ENCODE measurements around the gene AGPAT3.

Gene AGPAT3

GRCh38 chr21:43864313-43864961 is 586 bp upstream of the AGPAT3 start:
- peak; percentile 58 for DNase-seq (ENCODE audit: low spot score)

DNA sequence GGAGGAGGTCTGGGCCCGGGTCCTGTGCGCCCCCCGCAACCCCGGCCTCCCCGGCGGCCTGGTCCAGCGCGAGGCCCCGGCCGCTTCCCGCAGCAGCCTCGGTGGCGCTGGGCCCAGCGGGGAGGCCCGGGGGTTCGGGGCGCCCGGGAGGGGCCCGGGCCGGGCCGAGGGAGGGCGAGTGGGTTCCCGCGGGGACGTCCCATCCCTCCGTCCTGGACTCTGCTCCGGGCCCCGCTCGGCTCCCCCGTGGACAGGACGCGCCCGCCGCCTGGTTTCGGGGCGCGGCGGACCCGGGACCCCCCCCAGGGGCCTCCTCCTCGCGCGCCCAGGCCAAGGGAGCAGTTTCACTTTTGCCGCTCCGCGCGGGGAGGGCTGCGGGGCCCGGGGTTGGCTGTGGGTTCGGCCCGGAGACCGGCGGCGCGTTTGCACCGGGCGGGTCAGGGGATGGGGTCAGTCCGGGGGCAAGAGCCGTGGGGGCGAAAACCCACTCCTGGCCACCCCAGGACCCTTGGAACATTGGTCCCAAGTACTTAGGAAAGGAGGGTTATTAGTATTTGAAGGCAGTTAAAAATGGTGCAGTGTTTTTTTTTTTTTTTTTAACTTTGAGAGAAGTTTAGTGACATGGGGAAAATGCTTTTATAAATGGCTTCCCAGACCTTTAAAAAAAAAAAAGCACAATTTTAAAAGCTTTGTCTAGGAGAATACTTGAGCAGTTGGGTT is 677 bp downstream of the AGPAT3 start:
- DNase-seq (ENCODE audit: low spot score), result peak; percentile 66

DNA sequence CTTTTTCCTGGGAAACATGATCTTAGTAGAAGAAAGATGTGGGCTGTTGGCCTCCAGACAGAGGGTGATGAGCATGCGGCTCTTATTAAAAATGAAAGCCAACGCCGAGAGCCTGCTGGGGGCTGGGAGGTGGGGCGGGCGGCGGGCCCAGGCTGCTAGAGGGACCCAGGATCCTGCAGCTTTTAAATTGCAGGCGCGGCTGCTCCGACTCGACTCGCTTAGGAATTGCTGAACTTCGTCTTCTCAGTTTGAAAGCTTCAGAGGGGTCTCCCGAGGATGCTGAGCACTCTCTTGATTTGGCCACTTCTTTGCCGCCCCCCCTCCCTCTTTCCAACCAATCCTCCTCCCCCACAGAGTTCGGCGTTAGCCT is 1.2 kb downstream of the AGPAT3 start:
- DNase-seq (ENCODE audit: low spot score), result peak; percentile 66

- DNase-seq (ENCODE audit: low spot score), result peak; percentile 58
These were observed 1.8 kb downstream of the AGPAT3 start for GRCh38 chr21:43866659-43867331.

DNA sequence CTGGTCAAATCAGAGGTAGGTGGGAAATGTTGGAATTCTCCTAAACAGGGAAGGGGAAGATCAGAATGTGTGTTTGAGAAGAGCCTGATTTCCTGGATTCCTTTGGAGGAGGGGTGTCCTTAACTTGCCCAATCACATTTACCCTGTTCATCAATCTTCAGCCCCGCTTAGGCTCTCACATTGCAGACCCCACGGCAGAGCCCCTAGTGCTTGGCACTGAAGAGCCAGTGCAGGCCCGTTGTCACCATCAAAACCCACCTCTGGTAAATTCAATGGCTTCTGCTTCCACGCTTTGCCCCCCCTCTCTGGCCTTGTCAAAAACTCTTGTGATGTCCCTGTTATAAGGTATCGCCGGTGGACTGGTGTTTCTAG is 2.3 kb downstream of the AGPAT3 start:
- DNase-seq (ENCODE audit: low spot score), result no peak

- DNase-seq (ENCODE audit: low spot score), result no peak
These were observed 2.9 kb downstream of the AGPAT3 start for GRCh38 chr21:43867948-43868347.

GRCh38 chr21:43868461-43868860 is 3.4 kb downstream of the AGPAT3 start:
- DNase-seq (ENCODE audit: low spot score), result no peak

- DNase-seq (ENCODE audit: low spot score), result no peak
These were observed 4.7 kb downstream of the AGPAT3 start for GRCh38 chr21:43869486-43870325.

DNA sequence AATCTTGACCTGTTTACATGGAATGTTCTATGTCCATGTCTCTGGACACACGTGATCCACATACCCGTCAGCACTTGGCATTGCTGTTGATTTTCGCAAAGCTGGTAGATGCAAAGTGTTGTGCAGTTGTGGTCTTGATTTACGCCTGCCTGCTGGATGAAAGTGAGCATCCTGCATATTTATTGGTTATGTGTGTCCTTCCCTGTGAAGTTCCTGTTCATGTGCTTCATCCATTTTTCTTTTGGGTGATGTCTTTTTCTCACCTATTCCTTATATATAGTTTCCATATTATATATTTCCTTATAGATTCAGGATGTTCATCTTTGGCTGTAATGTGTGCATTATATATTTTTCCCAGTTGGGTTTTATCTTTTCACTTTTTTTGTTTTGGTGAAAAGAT is 6.5 kb downstream of the AGPAT3 start:
- no peak for DNase-seq (ENCODE audit: low spot score)

GRCh38 chr21:43872531-43873197 is 7.6 kb downstream of the AGPAT3 start:
- no peak for DNase-seq (ENCODE audit: low spot score)

DNA sequence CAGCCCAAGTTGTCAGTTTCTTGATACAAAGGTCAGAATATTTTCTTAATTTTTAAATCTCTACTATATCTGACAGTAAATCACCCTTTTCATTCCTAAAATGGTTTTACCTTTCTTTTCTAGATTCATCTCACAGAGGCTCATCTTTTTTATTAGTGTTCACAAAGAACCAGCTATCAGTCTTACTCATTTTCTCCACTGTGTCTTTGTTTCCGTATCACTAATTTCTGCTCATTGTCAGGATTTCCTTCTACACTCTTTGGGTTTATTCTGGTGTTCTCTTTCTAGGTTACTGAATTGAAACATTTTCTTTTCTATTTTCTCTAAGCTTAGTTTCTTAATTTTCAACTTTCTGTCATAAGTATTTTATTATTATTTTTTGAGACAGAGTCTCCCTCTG is 8.7 kb downstream of the AGPAT3 start:
- no peak for DNase-seq (ENCODE audit: low spot score)

DNA sequence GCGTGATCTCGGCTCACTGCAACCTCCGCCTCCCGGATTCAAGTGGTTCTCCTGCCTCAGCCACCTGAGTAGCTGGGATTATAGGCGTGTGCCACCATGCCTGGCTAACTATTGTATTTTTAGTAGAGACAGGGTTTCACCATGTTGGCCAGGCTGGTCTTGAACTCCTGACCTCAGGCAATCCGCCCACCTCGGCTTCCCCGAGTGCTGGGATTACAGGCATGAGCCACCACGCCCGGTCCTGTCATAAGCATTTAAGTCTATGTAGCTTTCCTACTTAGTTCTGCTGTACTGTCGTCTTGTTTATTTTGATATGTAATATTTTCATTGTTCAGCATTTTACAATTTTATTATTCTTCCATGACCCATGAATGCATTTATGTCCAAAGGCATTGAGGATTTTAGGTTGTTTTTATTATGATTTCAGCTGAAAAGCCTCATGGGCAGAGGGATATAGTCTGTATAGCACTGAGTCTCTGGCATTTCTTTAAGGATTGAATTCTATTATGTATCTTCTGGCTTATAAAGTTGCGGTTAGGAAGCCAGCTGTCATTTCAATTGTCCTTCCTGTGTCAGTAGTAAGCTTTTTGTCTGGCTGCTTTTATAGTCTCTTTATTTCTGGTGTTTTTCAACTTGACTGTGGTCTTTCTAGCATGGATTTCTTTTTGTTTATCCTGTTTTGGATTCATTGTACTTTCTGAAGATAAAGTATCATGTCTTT is 9.2 kb downstream of the AGPAT3 start:
- DNase-seq (ENCODE audit: low spot score), result no peak

DNA sequence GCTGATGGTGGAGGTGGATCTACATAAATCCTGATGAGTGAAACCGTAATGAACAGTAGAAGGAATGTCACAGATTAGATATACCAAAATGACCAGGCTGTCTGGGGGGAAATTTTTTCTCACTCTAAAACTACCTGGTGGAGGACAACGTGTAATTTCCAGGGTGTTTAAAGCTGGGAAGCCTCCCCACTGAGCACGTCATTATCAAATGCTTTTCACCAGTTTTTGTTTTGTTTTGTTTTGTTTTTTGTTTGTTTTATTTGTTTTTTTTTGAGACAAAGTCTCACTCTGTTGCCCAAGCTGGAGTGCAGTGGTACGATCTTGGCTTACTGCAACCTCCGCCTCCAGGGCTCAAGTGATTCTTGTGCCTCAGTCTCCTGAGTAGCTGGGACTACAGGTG is 11.6 kb downstream of the AGPAT3 start:
- DNase-seq (ENCODE audit: low spot score), result no peak

DNA sequence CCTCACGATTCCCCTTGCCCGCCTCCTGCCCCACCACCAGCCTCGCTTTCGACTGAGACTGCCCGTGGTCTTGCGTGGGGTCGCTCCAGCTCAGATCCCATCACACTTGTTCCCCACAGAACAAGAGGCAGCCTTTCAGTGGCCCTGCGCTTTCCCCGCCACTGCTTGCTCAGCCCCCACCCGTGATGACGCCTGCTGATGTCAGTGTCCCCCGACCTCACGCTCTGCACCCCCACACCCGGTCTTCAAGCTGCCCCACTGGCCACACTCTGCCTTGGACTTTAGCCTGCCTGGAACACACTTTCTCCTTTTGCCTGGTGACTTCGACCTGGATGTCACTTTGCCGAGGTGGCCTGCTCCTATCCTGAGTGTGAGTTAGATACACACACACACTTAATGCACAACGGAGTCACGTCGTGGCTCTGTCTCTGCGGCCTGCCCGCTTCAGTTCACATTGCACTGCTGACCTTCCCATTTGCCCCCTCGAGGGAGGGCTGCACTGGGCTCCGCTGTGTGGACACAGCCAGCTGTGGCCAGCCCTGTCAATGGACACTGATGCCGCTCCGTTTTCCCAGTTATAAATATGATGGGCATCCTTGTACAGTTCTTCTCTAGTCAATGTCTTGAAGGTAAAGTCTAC is 13.0 kb downstream of the AGPAT3 start:
- no peak for DNase-seq (ENCODE audit: low spot score)

DNA sequence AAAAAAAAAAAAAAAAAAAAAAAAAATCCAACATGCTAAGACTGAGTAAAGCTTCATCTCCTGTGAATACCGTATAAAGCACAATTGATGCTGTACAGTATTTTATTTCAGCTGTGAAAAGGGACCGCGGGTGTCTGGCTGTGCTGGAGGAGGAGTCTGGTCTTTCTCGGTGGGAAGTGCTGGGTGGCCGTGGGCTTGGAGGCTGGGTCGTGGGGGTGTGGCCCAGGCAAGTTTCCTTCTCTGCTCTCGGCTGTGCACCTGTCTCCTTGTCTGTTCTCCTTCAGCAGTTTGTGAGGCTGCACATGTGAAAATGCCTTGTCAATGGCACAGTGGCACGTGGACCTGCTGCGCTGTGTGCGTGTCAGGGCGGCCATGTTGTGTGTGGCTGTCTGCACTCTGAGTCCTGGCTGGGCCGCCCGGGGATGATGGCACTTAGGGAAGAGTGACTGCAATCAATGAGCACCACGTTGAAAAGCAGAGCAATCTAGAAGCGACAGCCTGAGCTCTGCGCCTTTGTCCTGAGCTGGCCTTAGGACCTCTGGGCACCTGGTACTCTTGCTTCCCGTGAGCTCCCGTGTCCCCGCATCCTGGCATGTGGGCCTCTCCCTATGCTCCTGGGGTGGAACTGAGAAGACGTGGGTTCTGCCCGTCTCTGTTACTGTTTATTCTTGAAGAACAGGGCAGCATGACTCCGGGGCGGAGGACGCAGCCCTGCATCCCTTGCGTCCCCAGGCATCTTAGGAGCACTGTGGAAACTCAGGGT is 14.5 kb downstream of the AGPAT3 start:
- no peak for DNase-seq (ENCODE audit: low spot score)

DNA sequence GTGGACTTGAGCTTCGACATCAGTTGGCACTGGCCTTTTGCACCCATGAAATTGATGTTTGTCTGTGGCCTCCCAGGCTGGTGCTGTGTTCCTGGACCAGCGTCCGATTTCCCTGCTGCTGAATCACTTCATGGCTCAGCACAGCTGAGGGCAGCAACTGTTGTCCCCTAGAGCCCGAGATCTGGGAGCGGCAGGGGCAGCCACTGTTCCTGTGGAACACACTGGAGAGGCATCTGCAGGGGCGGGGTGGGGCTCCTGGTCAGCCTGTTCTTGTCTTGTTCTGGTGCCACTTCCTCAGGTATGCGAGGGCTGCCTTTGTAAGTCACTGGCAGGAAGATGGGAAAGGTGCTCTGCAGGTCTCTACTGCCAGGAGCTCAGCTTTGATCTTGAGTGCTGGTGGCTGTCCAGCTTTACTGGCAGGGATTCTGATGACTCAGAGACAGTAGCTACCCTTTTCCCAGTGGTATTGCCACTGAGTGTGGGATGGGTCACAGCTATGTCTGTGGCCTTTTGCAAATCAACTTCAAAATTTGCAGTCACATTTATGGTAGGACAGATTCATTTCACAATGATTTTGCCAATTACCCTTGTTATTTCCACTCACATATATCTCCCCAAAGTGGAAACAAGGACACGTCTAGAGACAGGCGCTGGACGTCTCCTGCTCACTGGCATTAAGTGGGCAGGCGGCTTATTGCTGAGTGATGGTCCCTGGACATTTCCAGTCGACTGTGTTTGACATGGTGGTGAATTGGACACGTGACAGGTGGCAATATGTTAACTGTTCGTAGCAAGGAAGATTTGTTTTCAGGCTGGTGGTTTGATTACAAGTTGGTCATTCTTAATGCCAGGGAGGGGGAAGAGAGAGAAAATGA is 15.3 kb downstream of the AGPAT3 start:
- no peak for DNase-seq (ENCODE audit: low spot score)

GRCh38 chr21:43881283-43881682 is 16.3 kb downstream of the AGPAT3 start:
- no peak for DNase-seq (ENCODE audit: low spot score)

- no peak for DNase-seq (ENCODE audit: low spot score)
These were observed 16.9 kb downstream of the AGPAT3 start for GRCh38 chr21:43881935-43882334.

- no peak for DNase-seq (ENCODE audit: low spot score)
These were observed 18.0 kb downstream of the AGPAT3 start for GRCh38 chr21:43882952-43883545.
